Measurements from ENCODE around the gene SART1.

The SART1 gene

GRCh38 chr11:66013762-66014100 is 52.2 kb downstream of the SART1 start:
- no peaks in the 10 kb centered on the region for H4K20me1 ChIP-seq (ENCODE audit: insufficient read depth, low read length)
- TF ChIP-seq CTCF (IDR thresholded peaks at IDR 0.05; ENCODE audit: low read length): no peak
- no peak for TF ChIP-seq EZH2 (IDR thresholded peaks at IDR 0.05; ENCODE audit: borderline replicate concordance, low read length)
- H3K27me3 ChIP-seq (ENCODE audit: insufficient read depth, low read length): no peaks in the 10 kb centered on the region
- H3K9me3 ChIP-seq (ENCODE audit: low read length): no peaks in the 10 kb centered on the region
- no peak overlapping the region for H3K4me2 ChIP-seq (ENCODE audit: low read length)
- no peaks in the 10 kb centered on the region for H3F3A ChIP-seq (ENCODE audit: insufficient read depth, low read length)
- H2AFZ ChIP-seq (ENCODE audit: low read length): no peak overlapping the region
- no peaks in the 10 kb centered on the region for H3K9me2 ChIP-seq (ENCODE audit: low read depth, low read length)
- H3K9ac ChIP-seq (ENCODE audit: low read length): no peak overlapping the region
- H3K79me2 ChIP-seq (ENCODE audit: insufficient read depth, low read length): no peaks in the 10 kb centered on the region
- H3K36me3 ChIP-seq (ENCODE audit: insufficient read depth, low read length): no peaks in the 10 kb centered on the region
- H3K4me3 ChIP-seq (ENCODE audit: low read depth, low read length, poor library complexity, severe bottlenecking): no peak overlapping the region
- H3K27ac ChIP-seq (ENCODE audit: low read depth, low read length, poor library complexity, severe bottlenecking): no peak overlapping the region
- no peaks in the 10 kb centered on the region for H3K4me1 ChIP-seq (ENCODE audit: insufficient read depth, low read length, severe bottlenecking)

- Histone ChIP-seq H3K79me2 (ENCODE audit: insufficient read depth, low read length) (no peaks in the 10 kb centered on the region), H3K4me2 (ENCODE audit: low read length) (no peak overlapping the region), H3K4me3 (ENCODE audit: low read depth, low read length, poor library complexity, severe bottlenecking) (no peak overlapping the region), H3K27ac (ENCODE audit: low read depth, low read length, poor library complexity, severe bottlenecking) (no peak overlapping the region), H3K9me3 (ENCODE audit: low read length) (no peaks in the 10 kb centered on the region), H2AFZ (ENCODE audit: low read length) (no peak overlapping the region), H3K9me2 (ENCODE audit: low read depth, low read length) (no peaks in the 10 kb centered on the region), H3K27me3 (ENCODE audit: insufficient read depth, low read length) (no peaks in the 10 kb centered on the region), H3F3A (ENCODE audit: insufficient read depth, low read length) (no peaks in the 10 kb centered on the region), H3K4me1 (ENCODE audit: insufficient read depth, low read length, severe bottlenecking) (no peaks in the 10 kb centered on the region), H3K36me3 (ENCODE audit: insufficient read depth, low read length) (no peaks in the 10 kb centered on the region), H3K9ac (ENCODE audit: low read length) (no peak overlapping the region), H4K20me1 (ENCODE audit: insufficient read depth, low read length) (no peaks in the 10 kb centered on the region)
- TF ChIP-seq CTCF (IDR thresholded peaks at IDR 0.05; ENCODE audit: low read length): no peak
- TF ChIP-seq EZH2 (IDR thresholded peaks at IDR 0.05; ENCODE audit: borderline replicate concordance, low read length): no peak
Measured at GRCh38 chr11:66014804-66015453, 53.4 kb downstream of the SART1 start.

GRCh38 chr11:66015454-66015881 is 53.9 kb downstream of the SART1 start:
- TF ChIP-seq CTCF (IDR thresholded peaks at IDR 0.05; ENCODE audit: low read length) (no peak), EZH2 (IDR thresholded peaks at IDR 0.05; ENCODE audit: borderline replicate concordance, low read length) (no peak)
- no peaks in the 10 kb centered on the region for H4K20me1 ChIP-seq (ENCODE audit: insufficient read depth, low read length)
- H3F3A ChIP-seq (ENCODE audit: insufficient read depth, low read length): no peaks in the 10 kb centered on the region
- no peak overlapping the region for H2AFZ ChIP-seq (ENCODE audit: low read length)
- no peak overlapping the region for H3K27ac ChIP-seq (ENCODE audit: low read depth, low read length, poor library complexity, severe bottlenecking)
- no peaks in the 10 kb centered on the region for H3K4me1 ChIP-seq (ENCODE audit: insufficient read depth, low read length, severe bottlenecking)
- no peak overlapping the region for H3K4me3 ChIP-seq (ENCODE audit: low read depth, low read length, poor library complexity, severe bottlenecking)
- no peaks in the 10 kb centered on the region for H3K27me3 ChIP-seq (ENCODE audit: insufficient read depth, low read length)
- H3K36me3 ChIP-seq (ENCODE audit: insufficient read depth, low read length): no peaks in the 10 kb centered on the region
- no peaks in the 10 kb centered on the region for H3K9me2 ChIP-seq (ENCODE audit: low read depth, low read length)
- no peak overlapping the region for H3K4me2 ChIP-seq (ENCODE audit: low read length)
- H3K79me2 ChIP-seq (ENCODE audit: insufficient read depth, low read length): no peaks in the 10 kb centered on the region
- no peak overlapping the region for H3K9ac ChIP-seq (ENCODE audit: low read length)
- H3K9me3 ChIP-seq (ENCODE audit: low read length): no peaks in the 10 kb centered on the region

Data from OCI-LY1 (cell line).